G401 (cell line): ENCODE results near the gene ZNF407. TPM values are rescaled to one million over a fixed set of nuclear protein-coding genes. Genes with fewer than 3 reads are reported as not detected.
A peak's percentile ranks its signal among the peaks of the same experiment; 100 is the strongest.

ENCODE experiments used
- DNase-seq: peaks from one replicate; pipeline ENCODE4 v3.0.0-alpha.2; 2015; ENCODE audit warnings: low spot score
- in situ Hi-C: cut with HindIII; loops from 2 replicates; pipeline ENCODE4 v1.10.0; 2016; ENCODE audit warnings: low sequenced_read_pairs, mixed read lengths
- total RNA-seq: library from RNA; depleted of rRNA; stranded (reverse); fragments of >200 nt; shearing (Covaris generic); gene quantifications from 2 replicates; pipeline ENCODE4 v1.2.3, GENCODE V29; 2014

ZNF407 gene
- total RNA-seq, 1 experiment from 2014 or later, result 12.6 TPM

- in situ Hi-C loops, result loop anchor here (5.0 kb wide), 1 partner anchor 83 kb away; no protein-coding TSS in a partner anchor
- DNase-seq, result no peak
Measured at GRCh38 chr18:74834424-74835309, 237.0 kb downstream of the ZNF407 start.

GRCh38 chr18:74836296-74837139, 238.8 kb downstream of the ZNF407 start:
- DNase-seq, result peak; percentile 77
- in situ Hi-C loops, result loop anchor here (5.0 kb wide), 1 partner anchor 81 kb away; no protein-coding TSS in a partner anchor

- no peak for DNase-seq
- in situ Hi-C loops, result no loop called here
Measured at GRCh38 chr18:74840492-74841167, 243.0 kb downstream of the ZNF407 start.

GRCh38 chr18:74841248-74841647, 243.6 kb downstream of the ZNF407 start:
- in situ Hi-C loops, result no loop called here
- DNase-seq, result no peak

- in situ Hi-C loops, result no loop called here
- DNase-seq, result no peak
Measured at GRCh38 chr18:74849301-74849700, 251.6 kb downstream of the ZNF407 start.

GRCh38 chr18:74856434-74856833, 258.8 kb downstream of the ZNF407 start:
- DNase-seq, result no peak
- in situ Hi-C loops, result no loop called here

GRCh38 chr18:74856928-74857327, 259.3 kb downstream of the ZNF407 start:
- DNase-seq, result no peak
- in situ Hi-C loops, result no loop called here

- in situ Hi-C loops, result no loop called here
- DNase-seq, result no peak
Measured at GRCh38 chr18:74857901-74858300, 260.2 kb downstream of the ZNF407 start.

GRCh38 chr18:74861154-74861553, 263.5 kb downstream of the ZNF407 start:
- in situ Hi-C loops, result no loop called here

GRCh38 chr18:74862094-74862493, 264.4 kb downstream of the ZNF407 start:
- in situ Hi-C loops, result no loop called here
- no peak for DNase-seq

More at GRCh38 chr18:74861154-74861553, 263.5 kb downstream of the ZNF407 start:
- no peak for DNase-seq

GRCh38 chr18:74866577-74866976, 268.9 kb downstream of the ZNF407 start:
- in situ Hi-C loops, result no loop called here
- no peak for DNase-seq

GRCh38 chr18:74868461-74868860, 270.8 kb downstream of the ZNF407 start:
- DNase-seq, result no peak
- in situ Hi-C loops, result no loop called here

- no peak for DNase-seq
- in situ Hi-C loops, result no loop called here
Measured at GRCh38 chr18:74869904-74870863, 272.5 kb downstream of the ZNF407 start.

- in situ Hi-C loops, result no loop called here
- DNase-seq, result no peak
Measured at GRCh38 chr18:74870950-74871349, 273.3 kb downstream of the ZNF407 start.

GRCh38 chr18:74873629-74874028, 276.0 kb downstream of the ZNF407 start:
- no peak for DNase-seq
- in situ Hi-C loops, result no loop called here

- in situ Hi-C loops, result no loop called here
- no peak for DNase-seq
Measured at GRCh38 chr18:74874351-74874750, 276.7 kb downstream of the ZNF407 start.

- no peak for DNase-seq
- in situ Hi-C loops, result no loop called here
Measured at GRCh38 chr18:74876630-74877243, 279.1 kb downstream of the ZNF407 start.

- no peak for DNase-seq
- in situ Hi-C loops, result no loop called here
Measured at GRCh38 chr18:74878267-74878666, 280.6 kb downstream of the ZNF407 start.
